ENCODE results near the gene ALDH1A1.

The ALDH1A1 gene

GRCh38 chr9:72986522-72987116, 33.8 kb upstream of the ALDH1A1 start:
- Histone ChIP-seq H3K36me3 (replicated peaks; ENCODE audit: insufficient read depth, low read length) (no peaks in the 10 kb centered on the region), H3K4me3 (ENCODE audit: low read length) (no peak overlapping the region), H3F3A (ENCODE audit: insufficient read depth, low read length) (no peaks in the 10 kb centered on the region), H3K9me2 (replicated peaks; ENCODE audit: insufficient read depth, low read length) (no peaks in the 10 kb centered on the region), H3K27ac (ENCODE audit: low read length) (no peak overlapping the region), H3K4me1 (ENCODE audit: low read length) (no peaks in the 10 kb centered on the region), H3K79me2 (ENCODE audit: low read length) (no peaks in the 10 kb centered on the region), H3K27me3 (replicated peaks; ENCODE audit: insufficient read depth, low read length) (no peaks in the 10 kb centered on the region), H3K9ac (ENCODE audit: low read length) (no peak overlapping the region), H4K20me1 (ENCODE audit: insufficient read depth, low read length) (no peaks in the 10 kb centered on the region), H3K9me3 (replicated peaks; ENCODE audit: insufficient read depth, low read length) (no peaks in the 10 kb centered on the region), H3K4me2 (ENCODE audit: low read depth, low read length) (no peak overlapping the region), H2AFZ (ENCODE audit: low read length) (no peak overlapping the region)
- DNase-seq: no peak
- TF ChIP-seq EZH2phosphoT487 (IDR thresholded peaks at IDR 0.05; ENCODE audit: low read length) (no peak), CTCF (IDR thresholded peaks at IDR 0.05; ENCODE audit: low read length) (no peak), EZH2 (optimal IDR thresholded peaks at IDR 0.05; ENCODE audit: low read depth, low read length) (no peak)

- no peak overlapping the region for H2AFZ ChIP-seq (ENCODE audit: low read length)
- H3K27me3 ChIP-seq (replicated peaks; ENCODE audit: insufficient read depth, low read length): no peaks in the 10 kb centered on the region
- TF ChIP-seq CTCF (IDR thresholded peaks at IDR 0.05; ENCODE audit: low read length) (no peak), EZH2phosphoT487 (IDR thresholded peaks at IDR 0.05; ENCODE audit: low read length) (no peak)
- H3K9me3 ChIP-seq (replicated peaks; ENCODE audit: insufficient read depth, low read length): no peaks in the 10 kb centered on the region
- no peak for DNase-seq
- no peak overlapping the region for H3K9ac ChIP-seq (ENCODE audit: low read length)
- H4K20me1 ChIP-seq (ENCODE audit: insufficient read depth, low read length): no peaks in the 10 kb centered on the region
- no peak overlapping the region for H3K4me3 ChIP-seq (ENCODE audit: low read length)
- H3K9me2 ChIP-seq (replicated peaks; ENCODE audit: insufficient read depth, low read length): no peaks in the 10 kb centered on the region
- H3K79me2 ChIP-seq (ENCODE audit: low read length): no peaks in the 10 kb centered on the region
- H3K4me2 ChIP-seq (ENCODE audit: low read depth, low read length): no peak overlapping the region
- no peaks in the 10 kb centered on the region for H3K4me1 ChIP-seq (ENCODE audit: low read length)
- H3K27ac ChIP-seq (ENCODE audit: low read length): no peak overlapping the region
- no peaks in the 10 kb centered on the region for H3F3A ChIP-seq (ENCODE audit: insufficient read depth, low read length)
- no peaks in the 10 kb centered on the region for H3K36me3 ChIP-seq (replicated peaks; ENCODE audit: insufficient read depth, low read length)
Observed at GRCh38 chr9:72985746-72986145, 32.9 kb upstream of the ALDH1A1 start.

- TF ChIP-seq EZH2 (optimal IDR thresholded peaks at IDR 0.05; ENCODE audit: low read depth, low read length) (no peak), CTCF (IDR thresholded peaks at IDR 0.05; ENCODE audit: low read length) (no peak), EZH2phosphoT487 (IDR thresholded peaks at IDR 0.05; ENCODE audit: low read length) (no peak)
- Histone ChIP-seq H3K36me3 (replicated peaks; ENCODE audit: insufficient read depth, low read length) (no peaks in the 10 kb centered on the region), H3K79me2 (ENCODE audit: low read length) (no peaks in the 10 kb centered on the region), H4K20me1 (ENCODE audit: insufficient read depth, low read length) (no peaks in the 10 kb centered on the region), H3K27ac (ENCODE audit: low read length) (no peak overlapping the region), H3K4me1 (ENCODE audit: low read length) (no peaks in the 10 kb centered on the region), H3K4me3 (ENCODE audit: low read length) (no peak overlapping the region), H2AFZ (ENCODE audit: low read length) (no peak overlapping the region), H3K9ac (ENCODE audit: low read length) (no peak overlapping the region), H3K9me2 (replicated peaks; ENCODE audit: insufficient read depth, low read length) (no peaks in the 10 kb centered on the region), H3K9me3 (replicated peaks; ENCODE audit: insufficient read depth, low read length) (no peaks in the 10 kb centered on the region), H3F3A (ENCODE audit: insufficient read depth, low read length) (no peaks in the 10 kb centered on the region), H3K27me3 (replicated peaks; ENCODE audit: insufficient read depth, low read length) (no peaks in the 10 kb centered on the region), H3K4me2 (ENCODE audit: low read depth, low read length) (no peak overlapping the region)
- DNase-seq: no peak
Observed at GRCh38 chr9:72984991-72985390, 32.1 kb upstream of the ALDH1A1 start.
